Activated T-cell treated with anti-CD3 and anti-CD28 coated beads, Interleukin-2, amount 50 U/mL, for 1 hour (primary cell): ENCODE results near the gene CENPP.
A peak's percentile ranks its signal among the peaks of the same experiment; 100 is the strongest.
"Not testable (repeated sequence)": the region's sequence is repeated elsewhere in the genome, so short reads cannot be mapped to it uniquely, and the experiment has no call there.

Experiments used
- DNase-seq: peaks from one replicate; pipeline ENCODE4 v3.0.0-alpha.2; 2020

CENPP gene

GRCh38 chr9:92384375-92384774, 58.6 kb downstream of the CENPP start:
- no peak for DNase-seq

GRCh38 chr9:92385001-92385400, 59.2 kb downstream of the CENPP start:
- no peak for DNase-seq

DNA sequence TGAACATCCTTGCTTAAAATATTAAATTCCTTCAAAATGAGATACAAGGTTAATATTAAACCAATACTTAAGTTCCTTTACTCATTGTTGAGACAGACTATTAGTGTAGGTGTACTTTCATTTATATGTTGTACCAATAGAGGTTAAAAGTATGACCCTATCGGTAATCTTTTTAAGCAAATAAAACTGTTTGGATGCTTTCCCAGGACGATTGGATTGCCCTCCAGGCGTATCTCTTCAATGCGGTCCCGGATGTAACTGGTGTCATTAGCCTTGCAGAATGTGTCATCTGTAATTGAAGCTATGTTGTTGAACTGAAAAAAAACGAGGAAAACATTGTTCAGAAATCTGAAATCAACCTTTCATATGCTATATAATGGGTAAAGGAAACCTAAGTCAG, 59.7 kb downstream of the CENPP start:
- DNase-seq = no peak

- DNase-seq = no peak
Measured at GRCh38 chr9:92385953-92386352, 60.2 kb downstream of the CENPP start.

- no peak for DNase-seq
Measured at GRCh38 chr9:92392690-92393089, 66.9 kb downstream of the CENPP start.

- DNase-seq = no peak
Measured at GRCh38 chr9:92393686-92394085, 67.9 kb downstream of the CENPP start.

GRCh38 chr9:92395617-92396016, 69.9 kb downstream of the CENPP start:
- no peak for DNase-seq

- DNase-seq = no peak
Measured at GRCh38 chr9:92397853-92398252, 72.1 kb downstream of the CENPP start.

DNA sequence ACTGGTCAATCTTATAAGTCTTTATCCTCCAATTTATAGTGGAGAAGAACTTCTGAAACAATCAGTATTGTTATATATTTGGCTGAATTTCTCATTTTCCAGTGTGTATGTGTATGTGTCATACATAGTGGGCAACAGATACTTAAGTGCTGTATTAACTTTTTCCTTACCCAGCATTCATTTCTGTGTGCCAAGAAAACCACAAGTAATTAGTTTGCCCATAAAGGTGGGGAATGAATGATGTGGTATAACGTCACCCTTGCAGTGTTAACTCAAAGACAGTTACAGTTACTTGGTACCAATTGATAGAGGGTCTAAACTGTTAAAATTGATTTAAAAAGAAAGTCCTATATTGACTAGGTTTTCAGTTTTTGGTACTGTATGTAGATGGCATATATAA, 76.6 kb downstream of the CENPP start:
- no peak for DNase-seq

DNA sequence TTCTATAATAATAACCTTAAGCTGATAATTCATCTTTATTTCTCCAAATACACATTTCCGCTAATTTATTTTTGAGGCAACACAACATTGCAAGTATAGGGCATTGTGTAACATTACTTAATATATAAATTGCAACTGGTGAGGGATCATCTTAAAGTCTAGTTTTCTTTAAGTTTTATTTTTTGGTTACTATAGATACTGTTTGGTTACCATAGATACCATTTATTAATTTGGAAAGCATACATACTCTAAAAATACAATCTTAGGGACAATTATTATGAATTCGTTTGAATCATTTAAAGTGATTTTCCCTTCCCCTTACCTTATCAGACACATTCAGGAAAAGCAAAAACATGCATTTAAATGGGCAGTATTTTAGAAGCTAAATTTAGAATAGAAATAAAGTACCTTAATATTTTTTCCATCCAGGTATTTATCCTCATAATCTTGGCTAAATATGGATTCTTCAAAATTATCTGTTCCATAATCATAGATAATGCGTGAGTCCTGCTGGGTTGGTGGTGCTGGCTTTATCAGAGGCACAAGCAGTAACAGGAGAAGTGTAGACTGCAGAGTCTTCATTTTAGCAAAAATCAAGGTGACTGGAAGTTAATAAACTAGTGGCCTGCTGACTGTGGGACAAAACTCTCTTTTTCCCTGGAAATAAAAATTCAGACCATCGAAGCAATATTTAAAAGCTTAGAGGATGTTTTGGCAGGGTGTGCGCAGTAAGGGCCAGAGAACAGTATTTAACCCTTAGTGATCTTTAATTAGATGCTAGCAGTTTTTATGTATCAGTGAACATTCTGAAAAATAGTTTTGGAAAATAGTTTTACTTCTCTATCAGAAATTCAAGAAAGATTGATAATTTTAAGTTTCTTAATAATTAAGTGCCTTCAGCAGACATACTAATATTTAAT, 77.3 kb downstream of the CENPP start:
- DNase-seq = no peak

- DNase-seq = no peak
Measured at GRCh38 chr9:92404042-92404836, 78.5 kb downstream of the CENPP start, which contains the start of gene OGN. Gene OGN (minus strand): TSS chr9:92404578. CDS start chr9:92403407, 1,171 bp downstream.

- DNase-seq = no peak
Measured at GRCh38 chr9:92405818-92406217, 80.1 kb downstream of the CENPP start.

GRCh38 chr9:92406477-92406876, 80.7 kb downstream of the CENPP start:
- DNase-seq = peak; percentile 20

- no peak for DNase-seq
Measured at GRCh38 chr9:92407818-92408217, 82.1 kb downstream of the CENPP start.

DNA sequence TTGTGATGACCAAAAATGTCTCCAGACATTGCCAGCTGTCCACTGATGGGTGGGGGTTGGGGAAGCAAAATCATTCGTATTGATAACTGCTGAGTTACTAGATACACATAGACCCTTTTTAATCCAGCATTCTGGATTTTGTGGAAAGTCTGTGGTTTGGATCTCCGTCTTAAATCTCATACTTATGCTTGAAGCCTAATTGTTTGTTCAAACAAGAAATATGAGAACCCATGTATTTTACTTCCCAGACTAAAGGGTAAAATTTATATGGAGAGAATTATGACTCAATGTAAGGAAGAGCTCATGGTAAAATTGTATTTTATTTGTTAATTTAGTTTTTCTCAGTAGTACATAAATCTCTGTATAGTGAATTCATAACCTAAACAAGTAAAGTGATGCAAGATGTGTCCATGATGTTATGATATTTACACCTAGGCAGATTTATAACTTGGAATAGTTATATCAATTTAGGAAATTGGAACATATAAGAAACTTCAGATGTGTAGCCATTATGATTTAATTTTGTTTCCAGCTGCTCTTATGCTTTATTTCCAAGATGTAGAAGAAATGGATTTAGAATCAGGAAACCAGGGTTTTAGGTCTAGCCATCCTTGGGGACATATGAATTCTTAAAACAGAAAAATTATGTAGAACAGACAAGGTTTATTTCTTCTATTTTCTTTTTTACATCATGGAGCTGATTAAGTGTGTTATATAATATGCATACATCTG, 83.2 kb downstream of the CENPP start:
- DNase-seq = no peak

DNA sequence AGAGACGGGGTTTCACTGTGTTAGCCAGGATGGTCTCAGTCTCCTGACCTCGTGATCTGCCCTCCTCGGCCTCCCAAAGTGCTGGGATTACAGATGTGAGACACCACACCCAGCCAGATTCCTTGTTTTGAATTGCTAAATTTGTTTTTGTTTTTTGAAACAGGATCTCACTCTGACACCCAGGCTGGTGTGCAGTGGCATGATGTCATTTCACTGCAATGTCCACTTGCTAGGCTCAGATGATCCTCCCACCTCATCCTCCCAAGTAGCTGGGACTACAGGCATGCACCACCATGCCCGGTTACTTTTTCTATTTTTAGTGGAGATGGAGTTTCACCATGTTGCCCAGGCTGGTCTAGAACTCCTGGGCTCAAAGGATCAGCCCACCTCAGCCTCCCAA, 85.4 kb downstream of the CENPP start:
- DNase-seq = not testable (repeated sequence)

GRCh38 chr9:92414566-92414965, 88.8 kb downstream of the CENPP start:
- no peak for DNase-seq

GRCh38 chr9:92422611-92423338, 97.0 kb downstream of the CENPP start:
- no peak for DNase-seq

DNA sequence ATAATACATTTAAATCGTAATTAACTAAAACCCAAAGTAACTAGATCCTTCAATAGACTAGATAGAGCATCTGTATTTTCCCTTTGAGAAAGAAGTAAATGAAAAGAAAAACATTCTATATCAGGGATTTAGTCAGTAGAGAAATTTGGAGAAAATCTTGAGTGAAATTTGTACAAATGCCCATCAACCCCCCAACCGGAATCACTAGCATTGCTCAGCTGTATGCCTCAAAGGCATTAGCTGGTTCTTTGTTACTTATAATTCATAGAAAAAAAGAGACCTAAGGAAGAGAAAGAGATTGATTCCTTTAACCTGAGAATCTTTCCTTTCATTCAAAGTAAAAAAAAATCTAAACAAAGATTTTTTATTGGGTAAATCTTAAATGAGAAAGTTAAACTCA, 97.9 kb downstream of the CENPP start:
- DNase-seq = no peak

GRCh38 chr9:92424340-92424739, 98.6 kb downstream of the CENPP start, which contains the start of gene OMD:
Gene OMD (minus strand): TSS chr9:92424471. CDS start chr9:92417558, 6,913 bp downstream.
- DNase-seq = no peak

GRCh38 chr9:92425474-92425873, 99.7 kb downstream of the CENPP start:
- no peak for DNase-seq

GRCh38 chr9:92426501-92427145, 100.9 kb downstream of the CENPP start:
- DNase-seq = no peak
